AG04449 (cell line): ENCODE measurements around the gene SETBP1.

ENCODE experiments used
- CTCF ChIA-PET: fragments of 350-600 bp; formaldehyde crosslinking; extraction: SDS; loops from one replicate; lab custom pipeline; 2021; ENCODE audit warnings: antibody characterized with exemption; lab: Yijun Ruan, JAX
- POLR2A ChIA-PET: fragments of 400-600, 350-600 bp; formaldehyde crosslinking; extraction: SDS; loops from one replicate; lab custom pipeline; 2020; ENCODE audit warnings: antibody characterized with exemption, inconsistent platforms; lab: Yijun Ruan, JAX
- DNase-seq: peaks from one replicate; pipeline ENCODE4 v3.0.0-alpha.2; 2010; ENCODE audit warnings: low read depth, low spot score
- H3K4me3 ChIP-seq: 2 replicates; pipeline ENCODE4 v1.5.1; 2011; ENCODE audit warnings: low read depth, mild to moderate bottlenecking, control low read depth, low read length
- TF ChIP-seq, protein P1 (sequence below): IDR thresholded peaks from one replicate; pipeline ENCODE4 v1.5.1; 2011; ENCODE audit warnings: mild to moderate bottlenecking, moderate library complexity, low read length, control low read depth, inconsistent platforms; ENCODE audit not compliant: insufficient read depth; ENCODE audit errors: missing control alignments

Gene SETBP1

DNA sequence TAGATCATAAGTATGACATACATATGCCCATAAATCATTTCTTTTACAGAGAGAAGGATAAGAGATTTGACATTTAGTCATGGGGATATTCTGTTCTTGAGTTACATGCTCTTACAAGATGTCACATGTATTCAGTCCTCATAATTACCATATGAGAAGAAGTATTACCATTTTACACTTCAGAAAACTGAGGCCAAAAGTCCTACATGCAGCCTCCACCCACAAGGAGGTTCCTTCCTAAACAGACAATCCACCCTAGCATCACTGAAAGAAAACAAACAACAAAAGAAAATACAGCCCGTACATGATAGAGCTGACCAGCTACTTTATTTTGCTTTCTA lies 335.1 kb downstream of the SETBP1 start:
- H3K4me3 ChIP-seq, result no peak overlapping the region
- CTCF ChIA-PET, result no interaction called here
- POLR2A ChIA-PET, result no interaction called here
- DNase-seq, result no peak
- TF ChIP-seq, protein P1, sequence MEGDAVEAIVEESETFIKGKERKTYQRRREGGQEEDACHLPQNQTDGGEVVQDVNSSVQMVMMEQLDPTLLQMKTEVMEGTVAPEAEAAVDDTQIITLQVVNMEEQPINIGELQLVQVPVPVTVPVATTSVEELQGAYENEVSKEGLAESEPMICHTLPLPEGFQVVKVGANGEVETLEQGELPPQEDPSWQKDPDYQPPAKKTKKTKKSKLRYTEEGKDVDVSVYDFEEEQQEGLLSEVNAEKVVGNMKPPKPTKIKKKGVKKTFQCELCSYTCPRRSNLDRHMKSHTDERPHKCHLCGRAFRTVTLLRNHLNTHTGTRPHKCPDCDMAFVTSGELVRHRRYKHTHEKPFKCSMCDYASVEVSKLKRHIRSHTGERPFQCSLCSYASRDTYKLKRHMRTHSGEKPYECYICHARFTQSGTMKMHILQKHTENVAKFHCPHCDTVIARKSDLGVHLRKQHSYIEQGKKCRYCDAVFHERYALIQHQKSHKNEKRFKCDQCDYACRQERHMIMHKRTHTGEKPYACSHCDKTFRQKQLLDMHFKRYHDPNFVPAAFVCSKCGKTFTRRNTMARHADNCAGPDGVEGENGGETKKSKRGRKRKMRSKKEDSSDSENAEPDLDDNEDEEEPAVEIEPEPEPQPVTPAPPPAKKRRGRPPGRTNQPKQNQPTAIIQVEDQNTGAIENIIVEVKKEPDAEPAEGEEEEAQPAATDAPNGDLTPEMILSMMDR, result no peak

DNA sequence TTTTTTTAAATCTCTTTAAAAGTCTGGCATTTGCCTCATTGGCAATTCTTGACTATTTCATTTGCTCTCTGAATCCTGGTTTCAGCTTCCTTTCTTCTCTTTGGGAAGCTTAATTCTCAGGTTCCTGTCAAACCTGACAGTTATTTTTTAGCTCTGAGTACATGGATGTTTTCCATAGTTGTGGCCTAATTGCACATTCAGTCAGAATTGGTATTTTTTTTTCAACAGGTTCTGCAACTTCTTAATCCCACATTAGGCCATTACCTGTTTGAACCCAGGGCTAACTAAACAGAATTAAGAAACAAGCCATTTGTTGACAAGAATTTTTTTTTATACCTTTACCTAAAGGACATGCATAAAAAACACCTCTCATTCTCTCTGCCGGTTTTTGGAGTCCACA lies 338.8 kb downstream of the SETBP1 start:
- POLR2A ChIA-PET, result no interaction called here
- CTCF ChIA-PET, result no interaction called here
- no peak for DNase-seq
- TF ChIP-seq, protein P1, result no peak
- H3K4me3 ChIP-seq, result no peak overlapping the region

DNA sequence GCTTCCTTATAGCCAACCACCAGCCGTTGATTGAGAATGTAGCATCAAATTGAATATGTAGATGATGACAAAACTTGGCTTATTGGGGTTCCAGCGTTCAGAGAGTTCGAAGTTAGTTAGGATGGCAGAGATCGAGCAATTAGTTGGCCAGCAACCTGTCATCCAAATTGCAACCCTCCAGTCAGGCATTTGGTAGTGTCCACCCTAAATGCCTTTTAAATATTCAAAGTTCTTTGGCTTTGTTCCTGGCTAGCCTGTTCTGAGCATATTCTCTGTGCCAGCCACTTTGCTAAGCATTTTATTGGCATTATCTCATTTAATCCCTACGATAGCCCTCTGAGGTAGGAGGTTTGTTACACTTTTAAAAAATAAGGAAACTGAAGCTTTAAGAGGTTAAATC lies 342.8 kb downstream of the SETBP1 start:
- ChIA-PET POLR2A (no interaction called here), CTCF (no interaction called here)
- TF ChIP-seq, protein P1, result no peak
- no peak overlapping the region for H3K4me3 ChIP-seq
- no peak for DNase-seq

DNA sequence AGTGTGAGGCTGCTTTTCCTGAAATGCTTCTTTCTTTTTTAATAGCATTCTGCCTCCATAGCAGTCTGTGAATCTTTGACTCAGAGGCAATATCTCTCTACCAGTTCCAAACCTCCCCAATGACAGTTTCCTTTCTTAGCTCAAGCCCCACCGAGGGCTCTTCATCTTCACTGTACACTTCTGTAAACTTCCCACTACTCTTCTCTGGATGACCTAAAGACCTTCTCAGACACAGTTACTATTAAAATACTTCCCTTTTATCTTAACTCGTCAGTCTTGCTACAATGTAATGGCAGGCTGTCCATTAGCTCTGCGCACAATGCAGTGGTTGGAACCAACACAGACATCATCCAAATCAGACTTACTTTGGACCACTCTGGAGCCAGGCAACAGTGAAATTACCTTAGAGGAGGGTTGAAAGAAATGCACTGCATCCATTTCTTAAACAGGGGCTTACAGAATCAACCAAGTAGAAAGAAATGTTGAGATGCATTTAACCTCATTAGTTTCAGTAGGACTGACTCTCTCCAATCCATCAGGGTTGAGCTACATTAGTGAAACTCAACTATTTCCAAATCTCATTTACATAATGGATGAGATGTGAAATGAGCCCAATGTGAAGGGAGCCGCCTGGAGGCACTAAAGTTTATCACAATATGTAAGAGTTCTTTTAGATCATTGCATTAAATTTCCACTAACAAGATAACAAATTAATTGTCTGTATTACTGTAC lies 343.8 kb downstream of the SETBP1 start:
- CTCF ChIA-PET, result interaction anchor here (1.3 kb wide), 1 partner anchor 9 kb away, joined by 3 read pairs; no protein-coding TSS in a partner anchor

DNA sequence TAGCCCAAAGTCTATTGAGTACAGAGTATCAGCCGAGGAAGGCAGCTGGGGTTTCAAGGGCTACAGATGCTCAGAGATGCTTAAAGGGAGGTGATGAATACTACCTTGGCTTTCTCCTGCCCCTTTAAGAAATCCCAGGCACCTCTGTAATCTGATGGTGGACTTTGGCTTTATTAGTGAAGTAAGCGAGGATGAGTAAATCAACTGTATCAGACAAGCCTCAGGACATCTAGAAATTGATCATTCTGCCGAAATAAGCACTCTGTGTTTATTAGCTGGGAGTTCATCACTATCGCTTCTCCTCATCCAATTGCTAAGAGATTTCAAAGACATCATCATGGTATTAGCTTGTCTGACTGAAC lies 344.4 kb downstream of the SETBP1 start:
- no peak overlapping the region for H3K4me3 ChIP-seq
- ChIA-PET CTCF (interaction anchor here (1.3 kb wide), 1 partner anchor 9 kb away, joined by 3 read pairs; no protein-coding TSS in a partner anchor), POLR2A (no interaction called here)
- DNase-seq, result no peak
- TF ChIP-seq, protein P1, result no peak

More for the DNA sequence above, 343.8 kb downstream of the SETBP1 start:
- TF ChIP-seq, protein P1, result no peak
- no peak for DNase-seq
- no peak overlapping the region for H3K4me3 ChIP-seq
- POLR2A ChIA-PET, result no interaction called here

DNA sequence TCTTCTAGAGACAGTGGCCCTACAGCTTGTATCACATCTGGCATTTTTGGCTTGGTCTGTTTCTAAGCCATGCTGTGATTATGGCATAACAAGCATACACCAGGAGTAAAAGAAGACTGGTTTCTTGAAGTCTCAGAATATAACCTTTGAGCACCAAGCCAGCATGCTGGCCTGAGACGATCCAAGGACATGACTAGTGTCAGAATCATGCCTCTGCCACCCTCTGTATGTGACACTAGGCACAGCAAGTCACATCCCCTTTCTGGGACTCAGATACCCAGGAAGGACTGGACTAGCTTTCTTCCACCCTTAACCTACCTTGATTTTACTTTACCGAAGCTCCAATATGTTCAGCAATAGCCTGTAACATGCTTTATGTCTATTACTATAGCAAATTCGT lies 345.5 kb downstream of the SETBP1 start:
- DNase-seq, result no peak
- TF ChIP-seq, protein P1, result no peak
- no peak overlapping the region for H3K4me3 ChIP-seq
- CTCF ChIA-PET, result no interaction called here
- POLR2A ChIA-PET, result no interaction called here
